B cell (primary cell): Measurements from ENCODE around the gene AARS1.

Experiments used
- CTCF ChIP-seq: fragments of 200-600 bp; IDR thresholded peaks from one replicate; pipeline ENCODE4 v1.8.0; 2022; ENCODE audit warnings: antibody characterized with exemption, mild to moderate bottlenecking
- EZH2 ChIP-seq: IDR thresholded peaks from 2 replicates; pipeline ENCODE4 v1.6.1; 2012; ENCODE audit warnings: borderline replicate concordance, low read depth, mild to moderate bottlenecking, moderate library complexity, low read length; ENCODE audit not compliant: insufficient read depth, poor library complexity, severe bottlenecking

DNA sequence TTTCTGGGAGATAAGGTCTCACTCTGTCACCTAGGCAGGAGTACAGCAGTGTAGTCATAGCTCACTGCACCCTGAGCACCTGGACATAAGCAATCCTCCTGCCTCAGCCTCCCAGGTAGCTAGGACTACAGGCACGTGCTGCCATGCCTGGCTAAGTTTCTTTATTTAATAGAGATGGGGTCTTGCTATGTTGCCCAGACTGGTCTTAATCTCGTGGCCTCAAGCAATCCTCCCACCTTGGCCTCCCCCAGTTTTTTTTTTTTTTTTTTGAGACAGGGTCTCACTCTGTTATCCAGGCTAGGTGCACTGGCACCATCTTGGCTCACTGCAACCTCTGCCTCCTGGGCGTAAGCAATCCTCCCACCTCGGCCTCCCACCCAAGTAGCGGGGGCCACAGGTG is 30.8 kb upstream of the AARS1 start:
- TF ChIP-seq CTCF (no peak), EZH2 (no peak)
